Activated T-cell treated with anti-CD3 and anti-CD28 coated beads for 48 hours (primary cell): ENCODE data around the gene RAB4A.

Experiments
- DNase-seq: peaks from one replicate; pipeline ENCODE4 v3.0.0-alpha.2; 2020; ENCODE audit warnings: low read depth

RAB4A gene, protein sequence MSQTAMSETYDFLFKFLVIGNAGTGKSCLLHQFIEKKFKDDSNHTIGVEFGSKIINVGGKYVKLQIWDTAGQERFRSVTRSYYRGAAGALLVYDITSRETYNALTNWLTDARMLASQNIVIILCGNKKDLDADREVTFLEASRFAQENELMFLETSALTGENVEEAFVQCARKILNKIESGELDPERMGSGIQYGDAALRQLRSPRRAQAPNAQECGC

DNA sequence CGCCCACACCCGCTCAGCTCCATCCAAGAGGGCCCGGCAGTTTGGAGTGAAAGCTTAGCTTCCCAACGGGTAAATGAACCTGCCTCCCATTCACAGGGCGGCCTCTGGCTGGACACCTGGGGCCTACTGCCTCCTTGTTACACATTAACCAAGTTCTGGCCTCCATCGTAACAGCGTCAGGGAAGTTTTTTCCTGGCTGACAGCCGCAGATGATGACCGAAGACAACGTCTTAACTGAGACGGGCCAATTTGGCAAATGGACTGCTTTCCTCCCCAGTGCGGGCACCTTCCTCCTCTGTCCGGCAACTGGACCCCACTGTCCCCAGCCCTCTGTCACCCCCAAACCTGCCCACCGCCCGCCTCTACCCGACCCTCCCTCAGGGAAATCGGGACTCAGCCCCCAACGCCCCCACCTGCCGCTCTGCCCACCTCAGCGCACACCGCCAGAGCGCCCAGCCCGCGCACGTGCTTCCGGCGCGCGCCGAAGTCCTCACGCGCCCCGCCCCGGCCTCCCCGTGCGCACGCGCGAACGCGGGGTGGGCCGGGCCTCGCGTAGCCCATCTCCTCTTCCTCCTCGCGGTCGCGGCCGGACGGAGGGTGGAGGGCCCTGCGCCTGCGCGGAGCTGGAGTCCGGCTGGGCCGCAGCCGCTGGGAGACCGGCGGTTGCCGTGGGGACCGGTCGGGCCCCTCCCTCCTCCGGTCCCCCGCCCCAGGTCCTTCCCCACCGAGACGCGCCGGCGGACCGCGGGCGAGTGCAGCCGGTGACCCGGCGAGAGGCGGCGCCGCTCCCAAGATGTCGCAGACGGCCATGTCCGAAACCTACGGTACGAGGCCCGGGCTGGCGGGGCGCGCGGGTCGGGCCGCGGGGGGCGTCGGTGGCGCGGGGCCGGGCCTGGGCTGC lies at the start of gene RAB4A:
Gene RAB4A (plus strand): TSS at position 565 of the 901 bp plus-strand sequence. CDS start 229 bp downstream, at position 794.
- DNase-seq, result peak; percentile 79

DNA sequence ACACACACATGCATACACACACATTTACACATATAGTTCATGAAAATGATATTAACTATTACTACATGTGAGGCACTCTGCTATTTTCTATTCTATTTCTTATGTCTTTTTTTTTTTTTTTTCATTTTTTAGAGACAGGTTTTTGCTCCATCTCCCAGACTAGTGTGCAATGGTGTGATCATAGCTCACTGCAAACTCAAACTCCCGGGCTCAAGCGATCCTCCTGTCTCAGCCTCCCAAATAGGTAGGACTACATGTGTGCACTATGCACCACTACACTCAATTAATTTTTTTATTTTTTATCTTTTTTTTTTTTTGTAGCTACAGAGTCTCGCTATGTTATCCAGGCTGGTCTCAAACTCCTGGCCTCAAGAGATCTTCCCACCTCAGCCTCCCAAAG lies 48.8 kb upstream of the RAB4A start:
- no peak for DNase-seq

DNA sequence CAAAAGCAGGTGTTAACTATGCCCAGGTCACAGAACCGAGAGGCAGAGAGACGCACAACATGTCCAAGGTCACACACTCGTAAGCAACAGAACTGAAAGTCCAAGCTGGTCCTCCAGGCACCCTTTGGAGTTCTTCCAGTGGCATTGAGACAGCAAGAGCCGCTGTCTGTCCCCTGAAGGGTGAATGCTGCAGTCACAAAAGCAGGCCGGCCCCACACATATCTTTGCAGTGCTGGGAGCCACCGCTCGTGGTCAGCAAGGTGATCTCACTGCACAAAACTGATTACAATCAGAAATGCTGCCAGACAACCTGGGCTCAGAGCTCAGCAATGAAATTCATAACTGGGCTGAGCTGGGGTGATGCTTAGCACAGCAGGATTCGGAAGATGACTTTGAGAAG lies 47.4 kb upstream of the RAB4A start:
- DNase-seq, result no peak

DNA sequence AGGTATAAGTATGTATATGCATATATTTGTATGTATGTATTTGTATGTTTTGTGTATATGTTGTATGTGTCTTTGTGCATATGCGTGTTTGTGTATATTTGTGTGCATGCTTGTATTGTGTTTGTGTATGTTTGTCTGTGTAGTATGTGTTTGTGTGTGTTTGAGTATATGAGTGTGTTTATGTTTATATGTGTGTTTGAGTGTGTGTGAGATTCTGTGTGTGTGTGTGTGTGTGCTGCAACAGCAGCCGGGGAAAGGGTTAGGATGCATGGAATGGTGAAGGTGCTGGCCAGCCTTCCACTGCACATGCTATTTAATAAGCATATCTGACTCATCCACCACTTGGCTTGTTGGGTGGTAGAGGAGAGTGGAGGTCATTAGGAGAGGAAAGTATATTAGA lies 46.6 kb upstream of the RAB4A start:
- no peak for DNase-seq

DNA sequence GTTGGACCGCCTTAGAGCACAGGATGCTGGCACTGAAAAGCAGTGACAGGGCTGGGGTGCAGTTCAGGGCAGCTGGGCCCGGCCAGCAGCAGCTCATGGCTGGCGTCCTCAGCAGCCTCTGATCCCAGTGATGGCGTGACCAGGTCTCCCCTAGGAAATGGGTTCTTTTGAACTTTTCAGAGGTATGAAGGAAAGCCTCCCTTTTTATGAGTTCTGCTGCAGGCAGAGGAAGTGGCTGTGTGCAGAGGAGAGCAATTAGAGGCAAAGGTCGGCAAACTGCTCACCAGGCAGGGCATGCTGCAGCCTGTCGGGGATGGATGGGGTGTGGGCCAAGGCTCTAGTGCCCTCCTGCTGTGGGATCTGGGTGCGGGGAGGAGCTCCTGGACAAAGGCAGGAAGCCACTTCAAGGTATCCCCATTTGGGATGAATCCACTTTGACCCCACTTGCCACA lies 45.6 kb upstream of the RAB4A start:
- no peak for DNase-seq

DNA sequence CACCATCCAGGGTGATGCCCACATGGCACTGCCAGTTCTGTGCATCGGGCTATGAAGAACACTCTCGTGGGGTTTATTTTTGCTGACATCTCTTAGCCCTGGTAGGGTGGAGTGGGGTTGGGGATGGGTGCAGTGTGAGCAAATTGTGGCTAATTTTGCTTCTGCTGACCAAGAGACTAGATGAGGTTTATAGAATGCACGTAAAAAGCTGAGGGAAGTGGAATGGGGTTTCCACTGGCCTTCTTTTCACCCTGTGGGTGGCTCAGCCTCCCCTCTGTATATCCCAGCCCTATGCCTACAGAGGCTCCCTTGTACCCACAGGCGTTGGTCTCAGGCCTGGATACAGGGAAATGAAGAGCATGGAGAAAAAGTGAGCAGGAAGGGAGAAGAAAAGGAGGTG lies 44.1 kb upstream of the RAB4A start:
- no peak for DNase-seq

DNA sequence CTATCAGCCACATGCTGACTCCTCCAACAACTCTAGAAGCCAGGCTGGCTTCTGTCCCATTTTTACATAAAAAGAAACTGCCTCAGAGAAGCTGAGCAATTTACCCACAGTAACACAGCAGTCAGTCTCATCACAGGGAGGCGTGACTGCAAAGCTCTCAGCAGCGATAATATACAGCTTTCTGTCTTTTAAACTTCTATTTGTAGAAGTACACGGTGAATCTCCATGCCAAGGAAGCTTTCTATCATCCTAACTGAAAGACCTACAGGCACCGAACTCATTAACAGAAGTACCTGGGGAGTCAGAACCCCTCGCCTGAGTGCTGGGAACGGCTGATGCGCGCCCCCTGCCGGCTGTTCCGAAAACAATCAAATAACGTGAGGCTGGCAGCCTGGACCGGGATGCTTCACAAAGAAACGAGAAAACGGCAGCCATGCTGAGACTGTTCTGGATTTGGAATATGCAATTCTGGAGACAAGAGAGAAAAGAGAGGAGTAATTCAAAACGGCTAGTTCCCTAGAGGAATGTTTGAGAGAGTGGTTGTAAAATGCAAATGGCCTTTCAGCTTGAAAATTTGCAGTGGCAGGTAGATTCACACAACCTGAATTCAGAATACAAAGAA lies 43.5 kb upstream of the RAB4A start:
- peak; percentile 68 for DNase-seq

DNA sequence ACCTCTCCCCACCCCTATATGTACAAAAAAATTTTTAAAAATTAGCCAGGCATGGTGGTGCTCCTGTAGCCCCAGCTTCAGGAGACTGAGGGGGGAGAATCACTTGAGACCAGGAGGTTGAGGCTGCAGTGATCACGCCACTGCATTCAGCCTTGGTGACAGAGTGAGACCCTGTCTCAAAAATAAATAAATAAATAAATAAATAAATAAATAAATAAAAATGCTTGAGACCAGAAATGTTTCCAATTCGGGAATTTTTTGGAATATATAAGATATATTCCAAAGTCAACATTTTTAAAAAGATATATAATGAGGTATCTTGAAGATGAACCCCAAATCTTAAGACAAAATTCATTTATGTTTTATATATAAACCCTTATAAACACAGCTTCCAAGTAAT lies 42.4 kb upstream of the RAB4A start:
- DNase-seq, result no peak

DNA sequence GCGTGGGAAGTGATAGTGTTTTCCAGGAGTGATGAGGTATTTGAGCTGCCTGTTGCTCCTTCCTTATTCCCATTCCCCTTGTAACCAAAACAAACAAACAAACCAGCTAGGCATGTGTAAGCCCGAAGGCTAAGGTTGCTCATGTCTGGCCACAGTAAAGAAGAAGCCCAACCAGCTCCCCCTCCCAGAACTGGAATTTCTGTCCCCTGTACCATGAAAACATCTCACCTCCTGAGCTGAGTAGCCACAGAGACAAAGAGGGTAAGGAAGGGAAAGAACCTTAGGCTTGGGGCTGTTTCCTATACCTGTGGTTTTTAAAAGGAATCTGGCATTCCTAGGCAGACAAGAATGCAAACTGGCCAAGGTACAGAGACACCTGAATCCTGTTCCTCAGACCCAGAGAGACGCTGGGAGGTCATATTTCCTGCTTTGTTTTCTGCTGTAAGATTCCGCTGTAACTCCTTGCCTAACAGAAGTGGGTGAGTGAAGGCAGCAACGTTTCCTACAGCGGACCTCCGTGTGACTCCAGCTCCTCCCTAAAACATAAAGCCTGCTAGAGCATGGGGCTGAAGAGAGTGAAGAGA lies 41.7 kb upstream of the RAB4A start:
- no peak for DNase-seq

DNA sequence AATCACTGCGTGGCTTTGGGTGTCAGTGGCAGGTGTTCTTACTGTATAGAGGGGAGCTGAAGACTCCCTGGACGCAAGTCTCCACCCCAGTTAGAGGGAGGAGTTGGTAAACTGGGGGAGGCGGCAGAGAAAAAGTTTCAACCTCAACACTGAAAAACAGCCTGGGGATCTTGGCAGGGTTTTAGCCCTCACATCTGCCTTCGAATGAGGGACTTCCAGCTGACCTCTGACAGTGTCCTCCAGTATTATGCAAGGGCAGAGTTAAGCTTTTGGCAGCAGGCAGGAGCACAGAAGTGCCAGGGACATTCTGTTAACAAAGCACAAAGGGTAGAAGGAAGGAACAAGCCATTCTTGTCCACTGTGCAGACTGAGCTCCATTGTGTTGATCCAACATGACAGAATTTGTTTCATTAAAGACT lies 41.2 kb upstream of the RAB4A start:
- no peak for DNase-seq

DNA sequence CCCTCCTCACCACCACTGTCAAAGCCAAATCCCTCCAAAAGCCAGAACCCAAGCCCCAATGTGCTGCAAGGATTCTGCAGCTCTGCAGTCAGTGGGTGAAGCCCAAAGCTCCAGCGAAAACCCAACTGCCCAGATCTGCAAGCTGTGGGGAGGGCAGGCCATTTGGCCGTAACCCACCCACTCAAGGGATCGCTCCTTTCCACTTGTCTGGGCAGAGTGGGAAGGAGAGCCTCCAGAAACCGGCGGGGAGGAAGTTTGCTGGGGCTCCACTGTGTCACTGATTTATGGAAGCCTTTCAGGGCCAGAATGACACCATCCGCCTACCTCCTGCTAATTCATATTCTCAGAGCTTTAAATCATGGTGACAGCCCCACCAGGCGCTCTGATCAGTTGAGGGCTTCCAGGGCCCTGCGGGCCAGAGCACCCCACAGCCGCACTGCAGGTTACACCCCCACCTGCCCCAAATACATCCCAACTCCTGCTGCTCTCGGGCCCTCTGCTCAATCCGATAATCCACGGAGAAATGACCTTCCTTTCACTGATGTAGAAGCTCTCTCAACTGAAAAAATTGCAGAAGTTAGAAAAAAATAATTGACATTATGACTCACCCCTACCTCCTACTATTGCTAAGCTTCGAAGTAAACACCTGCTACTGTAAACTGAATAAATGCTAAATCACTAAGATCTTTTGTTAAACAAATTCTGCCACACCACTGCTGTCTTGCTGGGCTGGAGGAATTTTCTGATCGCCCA lies 40.6 kb upstream of the RAB4A start:
- DNase-seq, result no peak

DNA sequence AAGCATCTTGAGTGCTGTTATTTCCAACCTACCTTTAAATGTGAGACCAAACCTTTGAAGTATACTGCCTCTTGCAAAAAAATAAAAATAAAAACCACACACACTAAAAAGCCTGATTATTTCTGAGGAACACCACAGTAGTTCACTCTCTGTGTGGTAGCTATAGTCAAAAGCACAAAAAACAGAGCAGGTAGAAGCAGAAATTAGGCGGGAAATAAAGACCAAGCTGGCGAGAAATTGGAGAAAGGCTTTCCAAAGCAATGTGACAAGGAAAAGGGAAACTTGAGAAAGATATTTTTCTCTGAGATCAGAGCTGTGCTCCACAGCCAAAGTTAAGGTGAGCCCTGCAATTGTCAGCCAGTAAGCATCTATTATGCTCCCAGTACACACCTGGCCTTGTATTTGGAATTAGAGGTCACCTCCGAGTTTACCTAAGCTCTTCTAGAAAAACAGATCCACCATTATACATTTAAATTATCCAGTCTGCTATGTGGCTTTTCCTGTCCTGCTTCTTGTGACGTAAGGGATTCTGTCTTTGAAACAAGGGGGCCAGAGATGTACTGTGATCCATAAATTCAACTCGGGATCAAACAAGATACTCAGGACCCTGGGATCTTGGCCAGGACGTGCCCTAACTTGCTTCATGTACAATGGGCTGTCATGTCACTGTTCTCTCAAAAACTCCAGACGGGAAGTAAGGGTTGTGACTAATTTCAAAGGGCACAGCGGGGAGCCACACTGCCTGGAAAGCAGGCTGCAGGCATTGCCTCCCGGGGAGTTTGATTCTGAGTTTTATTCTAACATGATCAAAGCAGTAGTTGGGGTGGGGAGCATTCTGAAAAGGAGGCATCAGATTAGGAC lies 39.8 kb upstream of the RAB4A start:
- no peak for DNase-seq

DNA sequence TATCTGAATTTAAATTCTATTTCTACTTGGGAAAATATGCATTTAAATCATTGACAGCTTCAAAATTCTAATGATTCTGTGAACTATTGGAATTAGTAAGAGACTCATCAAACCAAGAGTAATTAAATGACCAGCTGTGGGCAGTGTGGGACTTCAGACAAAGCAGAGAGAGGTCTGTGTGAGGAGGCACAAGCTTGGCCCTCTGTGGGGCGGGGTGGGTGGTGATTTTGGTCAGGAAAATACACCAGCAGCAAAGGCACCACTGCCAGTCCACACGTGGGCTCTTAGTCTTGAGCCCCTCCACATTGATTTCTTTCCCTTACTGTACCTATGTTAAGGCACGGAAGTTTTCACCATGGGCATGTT lies 39.2 kb upstream of the RAB4A start:
- no peak for DNase-seq

DNA sequence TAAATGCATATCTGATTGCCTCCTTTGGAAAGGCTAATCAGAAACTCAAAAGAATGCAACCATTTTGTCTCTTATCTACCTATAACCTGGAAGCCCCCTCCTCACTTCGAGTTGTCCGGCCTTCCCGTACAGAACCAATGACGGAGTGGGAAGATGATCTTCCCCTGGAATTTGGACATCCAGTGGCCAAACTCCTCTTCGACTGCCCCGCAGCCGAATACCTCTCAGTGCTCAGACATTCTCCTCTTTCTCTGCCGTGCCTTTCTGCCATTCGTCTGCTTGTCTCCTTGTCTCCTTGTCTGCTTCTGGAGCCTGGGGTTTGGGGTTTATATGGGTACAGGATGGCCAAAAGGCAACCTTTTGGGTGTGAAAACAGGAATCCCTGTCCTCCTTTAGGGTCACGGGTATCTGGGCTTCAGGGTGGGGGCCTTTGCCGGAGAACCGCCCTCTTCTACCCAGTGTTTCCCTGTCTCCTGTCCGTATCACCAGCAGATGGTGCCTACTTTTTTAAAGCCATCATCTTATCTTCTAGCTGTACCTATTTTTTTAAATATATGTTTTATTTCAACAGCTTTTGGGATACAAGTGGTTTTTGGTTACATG lies 35.9 kb upstream of the RAB4A start:
- no peak for DNase-seq

DNA sequence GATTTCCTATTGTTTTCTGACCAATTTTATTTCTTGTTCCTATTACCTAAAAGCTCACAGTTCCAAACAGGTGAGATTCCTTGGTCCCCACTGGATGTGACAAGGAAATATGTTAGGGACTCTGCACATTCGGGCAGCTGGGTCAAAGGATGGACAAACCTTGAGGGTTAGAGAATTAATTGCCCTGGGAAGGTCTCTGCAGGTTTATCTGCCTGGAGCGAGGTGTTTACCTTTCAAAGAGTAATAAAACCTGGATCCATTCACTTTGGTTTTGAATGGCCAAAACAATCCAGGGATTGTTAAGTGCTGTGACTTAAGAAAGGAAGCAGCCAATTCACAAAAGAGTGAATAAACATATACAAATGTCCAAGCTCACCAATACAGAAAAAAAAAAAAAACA lies 33.6 kb upstream of the RAB4A start:
- no peak for DNase-seq

DNA sequence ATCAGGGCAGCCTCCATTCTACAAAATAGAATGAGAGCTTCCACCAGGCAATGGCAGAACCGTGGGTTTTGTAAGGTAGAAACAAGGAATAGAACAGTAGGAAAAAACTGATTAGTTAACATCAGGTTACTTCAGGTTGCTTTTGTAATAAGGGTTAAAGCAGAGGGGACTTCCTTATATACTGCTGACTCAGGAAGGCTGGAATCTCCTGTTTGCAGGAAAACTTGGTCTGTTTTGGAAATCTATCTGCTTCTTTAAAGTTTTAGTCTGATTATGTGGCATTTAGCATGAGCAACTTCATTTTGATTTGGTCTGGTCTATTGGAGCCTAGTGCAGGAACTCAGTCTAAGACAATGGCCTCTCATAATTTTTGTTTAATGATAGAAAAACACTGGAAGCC lies 32.7 kb upstream of the RAB4A start:
- DNase-seq, result no peak

DNA sequence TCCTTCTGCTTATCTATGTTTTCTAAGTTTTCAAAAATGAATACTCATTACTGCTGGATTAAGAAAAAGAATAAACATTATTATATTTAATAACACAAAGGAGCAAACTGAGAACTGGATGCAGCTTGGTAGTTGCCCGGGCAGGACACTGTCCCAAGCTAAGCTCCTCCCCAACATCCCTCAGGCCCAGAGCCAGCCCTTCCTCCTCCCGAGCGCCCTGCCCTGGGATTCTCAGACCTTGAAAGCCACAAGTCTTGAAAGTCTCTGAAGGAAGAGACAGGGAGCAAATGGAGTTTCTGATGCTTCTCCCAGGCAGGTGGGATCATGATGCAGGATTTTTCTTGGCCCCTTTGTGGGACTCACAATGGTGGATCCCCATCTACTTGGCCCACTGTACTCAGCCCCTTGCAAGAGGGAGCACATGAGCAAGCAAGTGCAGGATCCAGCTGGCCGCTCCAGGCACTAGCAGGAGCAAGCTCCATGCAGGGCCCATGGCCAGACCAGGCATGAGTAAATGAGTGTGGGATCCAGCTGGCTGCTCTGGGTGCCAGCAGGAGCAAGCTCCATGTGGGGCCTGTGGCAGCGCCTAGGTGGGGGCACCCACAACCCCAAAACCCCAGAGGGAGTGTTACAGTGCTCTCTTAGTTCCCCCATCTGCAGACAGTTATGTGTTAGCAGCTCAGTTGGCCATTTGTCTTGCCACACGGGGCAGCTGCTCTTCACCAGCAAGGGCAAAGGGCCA lies 32.1 kb upstream of the RAB4A start:
- DNase-seq, result no peak

DNA sequence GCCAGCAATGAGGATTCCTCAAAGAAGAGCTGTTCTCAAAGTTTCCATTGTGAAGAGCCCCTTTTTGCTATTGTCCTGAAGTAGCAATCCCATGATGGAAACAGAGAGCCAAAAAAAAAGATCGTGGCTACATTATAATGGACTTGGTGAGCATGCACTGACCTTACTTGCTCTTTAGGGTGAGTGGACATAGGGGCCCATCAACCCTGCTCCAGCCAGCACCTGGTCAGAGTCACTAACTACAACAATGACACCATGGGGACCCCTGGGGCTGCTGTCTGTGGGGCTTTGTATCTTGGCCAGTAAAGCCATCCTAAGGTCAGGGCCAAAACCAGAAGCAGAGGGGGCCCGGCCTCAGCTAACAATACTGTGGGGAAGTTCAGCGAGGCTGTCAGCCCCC lies 30.4 kb upstream of the RAB4A start:
- no peak for DNase-seq

DNA sequence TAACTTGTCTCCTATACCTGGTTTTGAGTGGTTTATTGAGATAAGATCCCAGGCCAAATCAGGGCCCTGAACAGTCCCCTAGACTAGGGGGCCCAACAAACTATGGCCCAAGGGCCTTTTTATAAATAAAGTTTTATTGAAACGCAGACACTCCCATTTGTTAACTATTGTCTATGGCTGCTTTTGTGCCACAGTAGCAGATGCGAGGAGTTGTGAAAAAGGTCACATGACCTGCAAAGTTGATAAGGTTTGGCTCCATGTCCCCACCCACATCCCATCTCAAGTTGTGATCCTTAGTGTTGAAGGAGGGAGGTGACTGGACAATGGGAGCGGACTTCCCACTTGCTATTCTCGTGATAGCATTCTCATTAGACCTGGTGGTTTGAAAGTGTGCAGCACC lies 29.5 kb upstream of the RAB4A start:
- no peak for DNase-seq

DNA sequence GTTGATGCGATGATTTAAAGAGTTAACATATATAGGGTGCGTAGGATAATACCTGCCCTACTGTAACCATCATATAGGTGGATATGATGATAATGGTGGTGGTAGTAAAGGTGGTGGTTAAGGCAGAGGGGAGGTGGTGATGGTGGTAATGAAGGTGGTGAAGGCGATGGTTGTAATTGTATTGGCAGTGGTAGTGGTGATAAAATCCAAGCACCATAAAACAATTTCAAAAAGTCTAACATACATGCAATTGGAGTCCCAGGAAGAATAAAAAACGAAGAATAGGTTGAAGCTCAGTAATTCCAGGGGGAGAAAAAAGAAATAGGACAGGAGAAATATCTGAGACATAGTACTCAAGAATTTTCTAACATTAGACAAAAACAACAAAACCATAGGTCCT lies 27.3 kb upstream of the RAB4A start:
- no peak for DNase-seq
